DOHH2 (cell line): ENCODE results near the gene ZNF414.

Source experiments
- H3F3A ChIP-seq: fragments of 200-600 bp; sonication (generic), shearing (Covaris generic); 2 replicates; pipeline ENCODE4 v1.6.0; 2016; ENCODE audit warnings: antibody characterized with exemption, mild to moderate bottlenecking; ENCODE audit not compliant: control insufficient read depth, insufficient read depth
- H3K27ac ChIP-seq: fragments of 200-600 bp; sonication (generic); 2 replicates; pipeline ENCODE4 v1.5.1; 2014; ENCODE audit warnings: low read depth, mild to moderate bottlenecking, low read length, moderate library complexity
- H3K27me3 ChIP-seq: fragments of 200-600 bp; sonication (generic); 2 replicates; pipeline ENCODE4 v1.6.1; 2014; ENCODE audit warnings: mild to moderate bottlenecking, low read length, mixed read lengths; ENCODE audit not compliant: control insufficient read depth
- H3K36me3 ChIP-seq: fragments of 200-600 bp; sonication (generic); 2 replicates; pipeline ENCODE4 v1.6.1; 2014; ENCODE audit warnings: mild to moderate bottlenecking, low read length, moderate library complexity, mixed read lengths; ENCODE audit not compliant: control insufficient read depth
- H3K4me1 ChIP-seq: fragments of 200-600 bp; sonication (generic); 2 replicates; pipeline ENCODE4 v1.6.1; 2014; ENCODE audit warnings: mild to moderate bottlenecking, low read length, mixed read lengths; ENCODE audit not compliant: control insufficient read depth
- H3K4me2 ChIP-seq: fragments of 200-600 bp; sonication (generic); 2 replicates; pipeline ENCODE4 v1.6.0; 2014; ENCODE audit warnings: mild to moderate bottlenecking, low read length, moderate library complexity
- H3K4me3 ChIP-seq: fragments of 200-600 bp; sonication (generic); 2 replicates; pipeline ENCODE4 v1.5.1; 2014; ENCODE audit warnings: mild to moderate bottlenecking, low read length, mixed read lengths
- H3K79me2 ChIP-seq: fragments of 200-600 bp; sonication (generic); 2 replicates; pipeline ENCODE4 v1.6.1; 2014; ENCODE audit warnings: mild to moderate bottlenecking, low read length, mixed read lengths; ENCODE audit not compliant: control insufficient read depth
- H3K9me2 ChIP-seq: fragments of 200-600 bp; sonication (generic); replicated peaks from 2 replicates; pipeline ENCODE4 v1.6.1; 2014; ENCODE audit warnings: mild to moderate bottlenecking, low read length, mixed read lengths; ENCODE audit not compliant: control insufficient read depth
- H3K9me3 ChIP-seq: fragments of 200-600 bp; sonication (generic); 2 replicates; pipeline ENCODE4 v1.6.1; 2014; ENCODE audit warnings: antibody characterized with exemption, low read length, mixed read lengths; ENCODE audit not compliant: control insufficient read depth, insufficient read depth
- H4K20me1 ChIP-seq: fragments of 200-600 bp; sonication (generic); 2 replicates; pipeline ENCODE4 v1.6.0; 2014; ENCODE audit warnings: low read depth, mild to moderate bottlenecking, antibody characterized with exemption, low read length, moderate library complexity; ENCODE audit not compliant: control insufficient read depth, insufficient read depth
- CTCF ChIP-seq: fragments of 200-600 bp; sonication (generic); IDR thresholded peaks from one replicate; pipeline ENCODE4 v1.5.1; 2014; ENCODE audit warnings: antibody characterized with exemption, mild to moderate bottlenecking, low read depth, low read length; ENCODE audit not compliant: poor library complexity, severe bottlenecking
- EZH2phosphoT487 ChIP-seq: fragments of 200-600 bp; sonication (generic); IDR thresholded peaks from 2 replicates; pipeline ENCODE4 v1.6.1; 2017; ENCODE audit warnings: borderline replicate concordance, mild to moderate bottlenecking, antibody characterized with exemption, low read length, moderate library complexity, mixed read lengths

The ZNF414 gene

DNA sequence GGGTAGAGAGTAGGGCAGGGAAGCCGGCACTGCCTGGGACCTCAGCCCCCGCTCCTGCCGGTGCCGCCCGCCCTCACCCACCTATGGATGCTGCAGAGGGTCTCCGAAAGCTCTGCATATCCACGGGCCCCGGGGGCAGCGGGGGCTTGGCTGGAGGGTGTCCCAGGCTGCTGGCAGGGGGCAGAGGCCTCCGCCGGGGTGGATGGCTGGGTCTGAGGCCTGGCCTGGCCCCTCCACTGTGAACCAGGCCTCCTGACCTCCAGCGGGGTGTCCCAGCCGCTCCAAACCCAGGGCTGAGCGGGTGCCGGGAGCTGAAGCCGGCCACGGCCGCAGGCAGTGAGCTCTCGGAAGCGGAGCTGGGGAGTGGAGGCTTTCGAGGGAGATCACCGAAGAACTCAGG lies 15.7 kb downstream of the ZNF414 start:
- no peaks in the 10 kb centered on the region for H3K9me3 ChIP-seq
- H3K27me3 ChIP-seq: no peaks in the 10 kb centered on the region
- no peaks in the 10 kb centered on the region for H3K36me3 ChIP-seq
- no peak overlapping the region for H3K4me3 ChIP-seq
- H3F3A ChIP-seq: 0 out of 2 replicates have a peak, but pooled peaks cover 2% of the 10 kb centered on the region
- no peaks in the 10 kb centered on the region for H3K79me2 ChIP-seq
- H3K4me2 ChIP-seq: no peak overlapping the region
- H3K9me2 ChIP-seq: no peaks in the 10 kb centered on the region
- H3K4me1 ChIP-seq: peaks cover 12% of the 10 kb centered on the region
- no peak overlapping the region for H3K27ac ChIP-seq
- TF ChIP-seq EZH2phosphoT487: no peak
- no peak for TF ChIP-seq CTCF
- H4K20me1 ChIP-seq: no peaks in the 10 kb centered on the region

GRCh38 chr19:8494158-8494557 lies 19.8 kb downstream of the ZNF414 start:
- H4K20me1 ChIP-seq: no peaks in the 10 kb centered on the region; the same call in 1 of the 2 replicates
- no peaks in the 10 kb centered on the region for H3K9me3 ChIP-seq
- H3K9me2 ChIP-seq: no peaks in the 10 kb centered on the region
- H3K79me2 ChIP-seq: no peaks in the 10 kb centered on the region
- TF ChIP-seq CTCF: no peak
- no peak for TF ChIP-seq EZH2phosphoT487
- H3K4me1 ChIP-seq: peaks cover 8% of the 10 kb centered on the region
- no peak overlapping the region for H3K27ac ChIP-seq
- H3K4me3 ChIP-seq: no peak overlapping the region
- peaks cover 4% of the 10 kb centered on the region; the same call in 1 of the 2 replicates for H3F3A ChIP-seq
- H3K4me2 ChIP-seq: peak overlapping the region; percentile 32; the same call in 1 of the 2 replicates
- H3K36me3 ChIP-seq: peaks cover 6% of the 10 kb centered on the region; the same call in 1 of the 2 replicates
- no peaks in the 10 kb centered on the region for H3K27me3 ChIP-seq

GRCh38 chr19:8491574-8491973 lies 22.4 kb downstream of the ZNF414 start:
- H3K27ac ChIP-seq: no peak overlapping the region

More at GRCh38 chr19:8491574-8491973, 22.4 kb downstream of the ZNF414 start:
- Histone ChIP-seq H3K4me2 (no peak overlapping the region), H3K27me3 (no peaks in the 10 kb centered on the region), H3F3A (peaks cover 4% of the 10 kb centered on the region; the same call in 1 of the 2 replicates), H3K4me1 (peaks cover 8% of the 10 kb centered on the region), H3K36me3 (peaks cover 28% of the 10 kb centered on the region), H3K9me2 (no peaks in the 10 kb centered on the region), H3K4me3 (no peak overlapping the region), H4K20me1 (peaks cover 5% of the 10 kb centered on the region; the same call in 1 of the 2 replicates), H3K9me3 (no peaks in the 10 kb centered on the region), H3K79me2 (no peaks in the 10 kb centered on the region)
- TF ChIP-seq EZH2phosphoT487: no peak
- no peak for TF ChIP-seq CTCF
